PC-3 (cell line): ENCODE results near the gene TMEM184A. TPM values are rescaled to one million over a fixed set of nuclear protein-coding genes. Genes with fewer than 3 reads are reported as not detected.
A peak's percentile ranks its signal among the peaks of the same experiment; 100 is the strongest.

Experiments
- ATAC-seq: fragments of 200-7000 bp; cut with Tn5 transposase; 2 replicates; pipeline ENCODE4 v1.9.1; 2020; ENCODE audit warnings: mild to moderate bottlenecking, moderate library complexity
- BruUV-seq: library from RNA; stranded (reverse); fragments of 400-500 nt; replicated peaks from 2 replicates; lab custom pipeline; 2021; lab: Mats Ljungman, UMichigan
- CTCF ChIA-PET: fragments of 300-600 bp; sonication (Branson Sonifier 250); formaldehyde crosslinking; loops from one replicate; lab custom pipeline; 2022; ENCODE audit warnings: antibody characterized with exemption; lab: Charles Lee
- POLR2A ChIA-PET: fragments of 300-600 bp; sonication (Branson Sonifier 250); formaldehyde crosslinking; loops from one replicate; lab custom pipeline; 2022; ENCODE audit warnings: antibody characterized with exemption; ENCODE audit not compliant: unreplicated experiment; lab: Charles Lee
- DNase-seq: peaks from one replicate; pipeline ENCODE4 v3.0.0-alpha.2; 2015
- H2AFZ ChIP-seq: fragments of 300-600 bp; sonication (generic); 2 replicates; pipeline ENCODE4 v1.6.0; 2016; ENCODE audit warnings: antibody characterized with exemption, low read length
- H3F3A ChIP-seq: fragments of 300-600 bp; sonication (generic); one replicate; pipeline ENCODE4 v1.6.0; 2017; ENCODE audit warnings: antibody characterized with exemption, low read length, control low read depth, mild to moderate bottlenecking; ENCODE audit not compliant: unreplicated experiment
- H3K27ac ChIP-seq: fragments of 300-600 bp; sonication (generic); 2 replicates; pipeline ENCODE4 v1.5.1; 2016; ENCODE audit warnings: mild to moderate bottlenecking, low read length
- H3K27me3 ChIP-seq: fragments of 300-600 bp; sonication (generic); 2 replicates; pipeline ENCODE4 v1.6.1; 2016; ENCODE audit warnings: low read length, mixed read lengths
- H3K36me3 ChIP-seq: fragments of 300-600 bp; sonication (generic); 2 replicates; pipeline ENCODE4 v1.6.1; 2016; ENCODE audit warnings: low read depth, mixed run types, low read length, mixed read lengths
- H3K4me1 ChIP-seq: fragments of 300-600 bp; sonication (generic); 2 replicates; pipeline ENCODE4 v1.5.1; 2016; ENCODE audit warnings: low read length; ENCODE audit not compliant: insufficient read depth
- H3K4me2 ChIP-seq: fragments of 300-600 bp; sonication (generic); 2 replicates; pipeline ENCODE4 v1.6.0; 2016; ENCODE audit warnings: low read length
- H3K4me3 ChIP-seq: fragments of 300-600 bp; sonication (generic); 2 replicates; pipeline ENCODE4 v1.5.1; 2016; ENCODE audit warnings: mild to moderate bottlenecking, low read length, mixed read lengths
- H3K79me2 ChIP-seq: fragments of 300-600 bp; sonication (generic); 2 replicates; pipeline ENCODE4 v1.6.1; 2017; ENCODE audit warnings: low read length, mixed read lengths
- H3K9ac ChIP-seq: fragments of 300-600 bp; sonication (generic); 2 replicates; pipeline ENCODE4 v1.6.0; 2016; ENCODE audit warnings: mild to moderate bottlenecking, low read length
- H3K9me2 ChIP-seq: fragments of 300-600 bp; sonication (generic); replicated peaks from 2 replicates; pipeline ENCODE4 v1.6.1; 2016; ENCODE audit warnings: mixed run types, low read length, mixed read lengths
- H3K9me3 ChIP-seq: fragments of 300-600 bp; sonication (generic); 2 replicates; pipeline ENCODE4 v1.6.1; 2016; ENCODE audit warnings: low read length, mixed read lengths
- H4K20me1 ChIP-seq: fragments of 300-600 bp; sonication (generic); 2 replicates; pipeline ENCODE4 v1.6.1; 2016; ENCODE audit warnings: low read length, mixed read lengths
- CTCF ChIP-seq: fragments of 300-600 bp; sonication (generic); conservative IDR thresholded peaks from 2 replicates; pipeline ENCODE4 v1.5.1; 2017; ENCODE audit warnings: antibody characterized with exemption, low read depth, mild to moderate bottlenecking, low read length
- EZH2 ChIP-seq: fragments of 300-600 bp; sonication (generic); IDR thresholded peaks from one replicate; pipeline ENCODE4 v1.6.1; 2017; ENCODE audit warnings: antibody characterized with exemption, mild to moderate bottlenecking, low read length; ENCODE audit not compliant: unreplicated experiment
- EZH2phosphoT487 ChIP-seq: fragments of 300-600 bp; sonication (generic); IDR thresholded peaks from 2 replicates; pipeline ENCODE4 v1.6.1; 2018; ENCODE audit warnings: mild to moderate bottlenecking, antibody characterized with exemption, low read length, borderline replicate concordance
- intact Hi-C: fragments of 100-400 bp; cut with micrococcal nuclease; formaldehyde crosslinking; loops from 2 replicates; pipeline ENCODE4 v1.9.0; 2023
- total RNA-seq: library from RNA; depleted of rRNA; stranded (reverse); fragments of >200 nt; gene quantifications from 2 replicates; pipeline ENCODE4 v1.2.3, GENCODE V29; 2014

TMEM184A gene
- total RNA-seq, 1 experiment from 2014 or later = 23.1 TPM

GRCh38 chr7:1536743-1537534, 19.1 kb downstream of the TMEM184A start:
- Histone ChIP-seq H3K4me1 (peaks cover 36% of the 10 kb centered on the region), H3K79me2 (peaks cover 76% of the 10 kb centered on the region), H3K4me3 (peak overlapping the region; percentile 68), H3K27ac (peak overlapping the region; percentile 96), H3K9me3 (no peaks in the 10 kb centered on the region), H3K9me2 (no peaks in the 10 kb centered on the region), H4K20me1 (peaks cover 8% of the 10 kb centered on the region; the same call in 1 of the 2 replicates), H3K4me2 (peak overlapping the region; percentile 91), H2AFZ (no peak overlapping the region), H3K36me3 (peaks cover 12% of the 10 kb centered on the region), H3K27me3 (no peaks in the 10 kb centered on the region), H3F3A (peaks cover 6% of the 10 kb centered on the region), H3K9ac (peak overlapping the region; percentile 96)
- CTCF ChIA-PET = interaction anchor here (1.2 kb wide), 1 partner anchor 19 kb away, joined by 6 read pairs; the partner anchor contains the start of gene TMEM184A
- intact Hi-C loops = loop anchor here (1.0 kb wide), 1 partner anchor 18 kb away; no protein-coding TSS in a partner anchor
- TF ChIP-seq EZH2 (no peak), CTCF (no peak), EZH2phosphoT487 (no peak)
- POLR2A ChIA-PET = interaction anchor here (0.6 to 1.1 kb wide), 2 partner anchors 19 to 32 kb away, joined by 3 to 12 read pairs; partner anchors contain the start of gene TMEM184A
- ATAC-seq (peak; percentile 64), DNase-seq (peak; percentile 97)
- BruUV-seq = no TSS peak

- BruUV-seq = no TSS peak
- Histone ChIP-seq H3K9me2 (no peaks in the 10 kb centered on the region), H3K27ac (peak overlapping the region; percentile 96), H3K27me3 (no peaks in the 10 kb centered on the region), H3K4me3 (peak overlapping the region; percentile 68), H3K4me1 (peaks cover 36% of the 10 kb centered on the region), H4K20me1 (peaks cover 8% of the 10 kb centered on the region; the same call in 1 of the 2 replicates), H3K9me3 (no peaks in the 10 kb centered on the region), H3K79me2 (peaks cover 81% of the 10 kb centered on the region), H3K36me3 (peaks cover 12% of the 10 kb centered on the region), H3F3A (peaks cover 7% of the 10 kb centered on the region), H3K9ac (peak overlapping the region; percentile 96), H2AFZ (no peak overlapping the region), H3K4me2 (peak overlapping the region; percentile 91)
- intact Hi-C loops = no loop called here
- ATAC-seq (no peak), DNase-seq (no peak)
- POLR2A ChIA-PET = no interaction called here
- TF ChIP-seq EZH2 (no peak), EZH2phosphoT487 (no peak)
- CTCF ChIA-PET = no interaction called here
Observed at GRCh38 chr7:1536455-1536742, 19.6 kb downstream of the TMEM184A start.

GRCh38 chr7:1535701-1536454, 20.1 kb downstream of the TMEM184A start:
- peak overlapping the region; percentile 96 for H3K27ac ChIP-seq
- no peak overlapping the region for H2AFZ ChIP-seq
- peaks cover 8% of the 10 kb centered on the region; the same call in 1 of the 2 replicates for H4K20me1 ChIP-seq
- H3K9ac ChIP-seq = no peak overlapping the region
- intact Hi-C loops = no loop called here
- ChIA-PET CTCF (no interaction called here), POLR2A (no interaction called here)
- peak overlapping the region; percentile 91; the same call in 1 of the 2 replicates for H3K4me2 ChIP-seq
- H3K36me3 ChIP-seq = peaks cover 12% of the 10 kb centered on the region
- TF ChIP-seq EZH2 = no peak
- no peak for TF ChIP-seq EZH2phosphoT487
- no peak for TF ChIP-seq CTCF
- no peaks in the 10 kb centered on the region for H3K9me2 ChIP-seq
- peaks cover 7% of the 10 kb centered on the region for H3F3A ChIP-seq
- H3K27me3 ChIP-seq = no peaks in the 10 kb centered on the region
- BruUV-seq = no TSS peak
- DNase-seq (no peak), ATAC-seq (no peak)
- no peak overlapping the region for H3K4me3 ChIP-seq
- H3K4me1 ChIP-seq = peaks cover 36% of the 10 kb centered on the region
- no peaks in the 10 kb centered on the region for H3K9me3 ChIP-seq
- H3K79me2 ChIP-seq = peaks cover 86% of the 10 kb centered on the region
